H9 (cell line): ENCODE results near the gene PARP2. TPM values are rescaled to one million over a fixed set of nuclear protein-coding genes. Genes with fewer than 3 reads are reported as not detected.

Experiments used
- DNase-seq: peaks from one replicate; pipeline ENCODE4 v3.0.0-alpha.2; 2017
- H2AFZ ChIP-seq: one replicate; pipeline ENCODE4 v1.6.1; 2013; ENCODE audit warnings: mild to moderate bottlenecking, low read length, control low read depth, moderate library complexity
- H2AK5ac ChIP-seq: 2 replicates; pipeline ENCODE4 v1.6.1; 2013; ENCODE audit warnings: low read length, control low read depth, mixed read lengths; ENCODE audit not compliant: insufficient read length
- H2BK120ac ChIP-seq: one replicate; pipeline ENCODE4 v1.6.1; 2013; ENCODE audit warnings: low read depth, mild to moderate bottlenecking, low read length, control low read depth, inconsistent platforms; ENCODE audit not compliant: poor library complexity, severe bottlenecking
- H2BK12ac ChIP-seq: 2 replicates; pipeline ENCODE4 v1.6.1; 2013; ENCODE audit warnings: low read length, control low read depth, mixed read lengths, low read depth; ENCODE audit not compliant: insufficient read length
- H2BK15ac ChIP-seq: 2 replicates; pipeline ENCODE4 v1.6.1; 2013; ENCODE audit warnings: low read depth, low read length, control low read depth
- H2BK20ac ChIP-seq: one replicate; pipeline ENCODE4 v1.6.1; 2013; ENCODE audit warnings: low read depth, mild to moderate bottlenecking, low read length, control low read depth, inconsistent platforms; ENCODE audit not compliant: poor library complexity, severe bottlenecking
- H2BK5ac ChIP-seq: 2 replicates; pipeline ENCODE4 v1.6.1; 2013; ENCODE audit warnings: low read length, control low read depth, mixed read lengths; ENCODE audit not compliant: insufficient read length
- H3K14ac ChIP-seq: 2 replicates; pipeline ENCODE4 v1.6.1; 2013; ENCODE audit warnings: low read length, control low read depth; ENCODE audit not compliant: insufficient read depth
- H3K18ac ChIP-seq: 2 replicates; pipeline ENCODE4 v1.6.1; 2013; ENCODE audit warnings: low read depth, mild to moderate bottlenecking, mixed read lengths, low read length, control low read depth; ENCODE audit not compliant: insufficient read length
- H3K23ac ChIP-seq: 2 replicates; pipeline ENCODE4 v1.6.1; 2013; ENCODE audit warnings: low read length, control low read depth, mixed read lengths, low read depth; ENCODE audit not compliant: insufficient read length
- H3K23me2 ChIP-seq: 2 replicates; pipeline ENCODE4 v1.6.1; 2013; ENCODE audit warnings: low read depth, mild to moderate bottlenecking, mixed read lengths, low read length, control low read depth; ENCODE audit not compliant: insufficient read length, poor library complexity, severe bottlenecking
- H3K27ac ChIP-seq: 2 replicates; pipeline ENCODE4 v1.5.1; 2013; ENCODE audit warnings: low read length, control low read depth, mixed read lengths, low read depth; ENCODE audit not compliant: insufficient read length
- H3K27me3 ChIP-seq: 2 replicates; pipeline ENCODE4 v1.6.1; 2013; ENCODE audit warnings: low read length, control low read depth, inconsistent platforms; ENCODE audit not compliant: insufficient read depth
- H3K4ac ChIP-seq: 2 replicates; pipeline ENCODE4 v1.6.1; 2013; ENCODE audit warnings: low read depth, mild to moderate bottlenecking, control low read depth, inconsistent platforms, low read length, moderate library complexity
- H3K4me1 ChIP-seq: 2 replicates; pipeline ENCODE4 v1.6.1; 2013; ENCODE audit warnings: low read length, control low read depth, inconsistent platforms; ENCODE audit not compliant: insufficient read depth
- H3K4me2 ChIP-seq: 2 replicates; pipeline ENCODE4 v1.6.1; 2013; ENCODE audit warnings: low read length, control low read depth, mixed read lengths; ENCODE audit not compliant: insufficient read length, insufficient read depth
- H3K56ac ChIP-seq: 2 replicates; pipeline ENCODE4 v1.6.1; 2013; ENCODE audit warnings: low read depth, mild to moderate bottlenecking, mixed read lengths, low read length, control low read depth; ENCODE audit not compliant: insufficient read length
- H3K79me1 ChIP-seq: 2 replicates; pipeline ENCODE4 v1.6.1; 2013; ENCODE audit warnings: low read depth, mild to moderate bottlenecking, moderate library complexity, low read length, control low read depth, inconsistent platforms; ENCODE audit not compliant: insufficient read depth, poor library complexity, severe bottlenecking
- H3K79me2 ChIP-seq: 2 replicates; pipeline ENCODE4 v1.6.1; 2013; ENCODE audit warnings: low read length, control low read depth, inconsistent platforms; ENCODE audit not compliant: insufficient read depth
- H3K9ac ChIP-seq: 2 replicates; pipeline ENCODE4 v1.6.1; 2013; ENCODE audit warnings: low read length, control low read depth, mixed read lengths; ENCODE audit not compliant: insufficient read length; ENCODE audit errors: extremely low read depth
- H3K9me3 ChIP-seq: one replicate; pipeline ENCODE4 v1.6.1; 2013; ENCODE audit warnings: low read depth, low read length, inconsistent platforms; ENCODE audit not compliant: control insufficient read depth
- H3T11ph ChIP-seq: one replicate; pipeline ENCODE4 v1.6.1; 2013; ENCODE audit warnings: mild to moderate bottlenecking, low read length, control low read depth, inconsistent platforms
- H4K20me1 ChIP-seq: one replicate; pipeline ENCODE4 v1.6.1; 2013; ENCODE audit not compliant: control insufficient read depth, insufficient read length, insufficient read depth
- H4K5ac ChIP-seq: 2 replicates; pipeline ENCODE4 v1.6.1; 2013; ENCODE audit warnings: low read depth, mild to moderate bottlenecking, mixed read lengths, low read length, control low read depth; ENCODE audit not compliant: insufficient read length
- H4K8ac ChIP-seq: replicated peaks from 2 replicates; pipeline ENCODE4 v1.6.1; 2013; ENCODE audit warnings: low read length, control low read depth, mixed read lengths, low read depth; ENCODE audit not compliant: insufficient read length
- H4K91ac ChIP-seq: 2 replicates; pipeline ENCODE4 v1.6.1; 2013; ENCODE audit warnings: low read depth, mild to moderate bottlenecking, moderate library complexity, mixed read lengths, low read length, control low read depth; ENCODE audit not compliant: insufficient read length
- H3K27ac Mint-ChIP-seq, 3 experiments: 2 replicates in 2 of 3; 3 replicates in 1 of 3; pipeline ENCODE4 v1.8.0; 2020 to 2021; ENCODE audit warnings: mixed read lengths in 3 of 3, mild to moderate bottlenecking in 1 of 3, moderate library complexity in 1 of 3
- H3K27me3 Mint-ChIP-seq: 2 replicates; pipeline ENCODE4 v1.8.0; 2021; ENCODE audit warnings: low read depth, mild to moderate bottlenecking, moderate library complexity, mixed read lengths
- H3K36me3 Mint-ChIP-seq, 3 experiments: 2 replicates in 2 of 3; 3 replicates in 1 of 3; pipeline ENCODE4 v1.8.0; 2020 to 2021; ENCODE audit warnings: low read depth in 3 of 3, mixed read lengths in 3 of 3; ENCODE audit not compliant: insufficient read depth in 1 of 3
- H3K4me1 Mint-ChIP-seq, 2 experiments: 2 replicates each; pipeline ENCODE4 v1.8.0; 2020; ENCODE audit warnings: mixed read lengths in 2 of 2
- H3K4me3 Mint-ChIP-seq, 2 experiments: 2 replicates in 1 of 2; 3 replicates in 1 of 2; pipeline ENCODE4 v1.8.0; 2020 to 2021; ENCODE audit warnings: mild to moderate bottlenecking in 2 of 2, mixed read lengths in 2 of 2, moderate library complexity in 1 of 2
- H3K9me3 Mint-ChIP-seq, 2 experiments: 2 replicates in 1 of 2; 3 replicates in 1 of 2; pipeline ENCODE4 v1.8.0; 2020; ENCODE audit warnings: mild to moderate bottlenecking in 2 of 2, mixed read lengths in 2 of 2, moderate library complexity in 1 of 2
- CTCF ChIP-seq: fragments of 200-600 bp; sonication (generic); conservative IDR thresholded peaks from 3 replicates; pipeline ENCODE4 v1.8.0; 2021; ENCODE audit warnings: antibody characterized with exemption, mild to moderate bottlenecking
- WGBS: extraction: QIAGEN DNeasy Blood & Tissue Kit; methylation state at CpG from one replicate; pipeline ENCODE4 v1.1.7; 2013; ENCODE audit warnings: missing lambda C conversion rate, low lambda C conversion rate, mixed read lengths; ENCODE audit not compliant: insufficient read length; ENCODE audit errors: extremely low coverage; 5-methylcytosine and 5-hydroxymethylcytosine counted together
- total RNA-seq: library from RNA; stranded (reverse); gene quantifications from 2 replicates; pipeline ENCODE4 v1.2.1, GENCODE V29; 2021

Gene PARP2
- total RNA-seq, 1 experiment from 2014 or later = 25.4 TPM

- Histone ChIP-seq H3K27ac (peak overlapping the region; percentile 10), H3K79me1 (no peaks in the 10 kb centered on the region), H2BK12ac (no peak overlapping the region), H3T11ph (peak overlapping the region; percentile 73), H3K56ac (peak overlapping the region; percentile 19), H3K9ac (peak overlapping the region; percentile 97), H3K23ac (no peak overlapping the region), H3K14ac (peak overlapping the region; percentile 84; the same call in 1 of the 2 replicates), H2BK5ac (peak overlapping the region; percentile 2), H3K4me2 (peak overlapping the region; percentile 44), H4K20me1 (no peaks in the 10 kb centered on the region), H4K5ac (peak overlapping the region; percentile 13), H2BK20ac (no peak overlapping the region), H2AK5ac (no peak overlapping the region), H2BK15ac (no peak overlapping the region), H3K79me2 (peaks cover 38% of the 10 kb centered on the region), H4K91ac (peak overlapping the region; percentile 36), H3K9me3 (no peaks in the 10 kb centered on the region), H4K8ac (no peak overlapping the region), H3K23me2 (peaks cover 6% of the 10 kb centered on the region), H3K27me3 (no peaks in the 10 kb centered on the region), H3K18ac (peak overlapping the region; percentile 87), H3K4ac (peak overlapping the region; percentile 6; the same call in 1 of the 2 replicates), H3K4me1 (peaks cover 6% of the 10 kb centered on the region), H2AFZ (no peak overlapping the region), H2BK120ac (peak overlapping the region; percentile 81)
- Mint-ChIP-seq H3K9me3 (peaks cover 0 to 3% of the 10 kb centered on the region in 2 experiments; a peak in 1 of 5 replicates), H3K4me1 (peaks cover 35% of the 10 kb centered on the region in 2 experiments), H3K4me3 (peak overlapping the region; percentile 95 to 99), H3K36me3 (peaks cover 16 to 45% (median 34%) of the 10 kb centered on the region in 3 experiments; a peak in 6 of 7 replicates), H3K27me3 (no peaks in the 10 kb centered on the region), H3K27ac (peak overlapping the region; percentile 99 to 100 (median 99))
- no peak for DNase-seq
- TF ChIP-seq CTCF = no peak
- no CpG with 5 or more reads among the region's 4 CpGs for WGBS
Measured at GRCh38 chr14:20332431-20332787, 11.0 kb upstream of the PARP2 start.
